GM12864 (cell line): ENCODE data around the gene AP3S2.

Source experiments
- DNase-seq: peaks from one replicate; pipeline ENCODE4 v3.0.0-alpha.2; 2011; ENCODE audit warnings: low read depth
- H3K4me3 ChIP-seq: 2 replicates; pipeline ENCODE4 v1.5.1; 2011; ENCODE audit warnings: mild to moderate bottlenecking, low read depth, low read length, control low read depth
- CTCF ChIP-seq: IDR thresholded peaks from 2 replicates; pipeline ENCODE4 v1.5.1; 2011; ENCODE audit warnings: low read depth, mild to moderate bottlenecking, moderate library complexity, low read length, control low read depth, inconsistent platforms; ENCODE audit errors: missing control alignments

Gene AP3S2

GRCh38 chr15:89904519-89904918, 10.7 kb upstream of the AP3S2 start:
- no peak for DNase-seq
- H3K4me3 ChIP-seq, result no peak overlapping the region
- TF ChIP-seq CTCF, result no peak

GRCh38 chr15:89903858-89904130, 10.0 kb upstream of the AP3S2 start:
- H3K4me3 ChIP-seq, result no peak overlapping the region
- TF ChIP-seq CTCF, result no peak
- no peak for DNase-seq

- TF ChIP-seq CTCF, result no peak
- no peak for DNase-seq
- H3K4me3 ChIP-seq, result no peak overlapping the region
Observed at GRCh38 chr15:89903015-89903857, 9.4 kb upstream of the AP3S2 start.

GRCh38 chr15:89900849-89901248, 7.1 kb upstream of the AP3S2 start:
- DNase-seq, result no peak
- H3K4me3 ChIP-seq, result no peak overlapping the region
- no peak for TF ChIP-seq CTCF

GRCh38 chr15:89899951-89900567, 6.3 kb upstream of the AP3S2 start:
- DNase-seq, result no peak
- TF ChIP-seq CTCF, result no peak
- no peak overlapping the region for H3K4me3 ChIP-seq

GRCh38 chr15:89899295-89899945, 5.6 kb upstream of the AP3S2 start:
- H3K4me3 ChIP-seq, result no peak overlapping the region
- no peak for DNase-seq
- no peak for TF ChIP-seq CTCF
